Left kidney (tissue), 8 donors: ENCODE data around the gene GOSR2. TPM values are rescaled to one million over a fixed set of nuclear protein-coding genes. Genes with fewer than 3 reads are reported as not detected.

ENCODE experiments used
- DNase-seq: peaks from one replicate; pipeline ENCODE4 v3.0.0-alpha.2; 2013
- long read RNA-seq, 8 donors: transcript quantifications; one replicate each; lab custom pipeline, GENCODE V29; 2026
- polyA plus RNA-seq: library from polyadenylated mRNA; unstranded; fragments of 120-200 nt; gene quantifications from one replicate; pipeline ENCODE4 v1.2.1, GENCODE V29; 2013; ENCODE audit not compliant: insufficient read length

The GOSR2 gene
- 66.0 TPM for polyA plus RNA-seq
- long read RNA-seq, donor 1, transcript GOSR2-232 (6 exons, 3,964 nt): major isoform, 17 of 27 reads
- long read RNA-seq, donor 1, partial matches to known transcripts: 0 of 27 reads
- long read RNA-seq, donor 1, other reads (novel, unspliced or antisense): 0 of 27 reads
- long read RNA-seq, donor 2, transcript GOSR2-209 (4 exons, 1,444 nt): minor isoform, 7 of 23 reads
- long read RNA-seq, donor 2, transcript GOSR2-232 (6 exons, 3,964 nt): major isoform, 11 of 23 reads
- long read RNA-seq, donor 2, partial matches to known transcripts: 0 of 23 reads
- long read RNA-seq, donor 2, other reads (novel, unspliced or antisense): 0 of 23 reads
- long read RNA-seq, donor 3, transcript GOSR2-232 (6 exons, 3,964 nt): major isoform, 8 of 11 reads
- long read RNA-seq, donor 3, partial matches to known transcripts: 0 of 11 reads
- long read RNA-seq, donor 3, other reads (novel, unspliced or antisense): 0 of 11 reads
- long read RNA-seq, donor 4, partial matches to known transcripts: 0 of 5 reads
- long read RNA-seq, donor 4, other reads (novel, unspliced or antisense): 0 of 5 reads
- long read RNA-seq, donor 5, transcript GOSR2-232 (6 exons, 3,964 nt): major isoform, 21 of 33 reads
- long read RNA-seq, donor 5, partial matches to known transcripts: 0 of 33 reads
- long read RNA-seq, donor 5, other reads (novel, unspliced or antisense): 0 of 33 reads
- long read RNA-seq, donor 6, transcript GOSR2-232 (6 exons, 3,964 nt): major isoform, 11 of 27 reads
- long read RNA-seq, donor 6, partial matches to known transcripts: 0 of 27 reads
- long read RNA-seq, donor 6, other reads (novel, unspliced or antisense): 0 of 27 reads
- long read RNA-seq, donor 7, transcript GOSR2-232 (6 exons, 3,964 nt): major isoform, 15 of 35 reads
- long read RNA-seq, donor 7, partial matches to known transcripts: 7 of 35 reads
- long read RNA-seq, donor 7, other reads (novel, unspliced or antisense): 0 of 35 reads
- long read RNA-seq, donor 8, partial matches to known transcripts: 0 of 9 reads
- long read RNA-seq, donor 8, other reads (novel, unspliced or antisense): 0 of 9 reads

DNA sequence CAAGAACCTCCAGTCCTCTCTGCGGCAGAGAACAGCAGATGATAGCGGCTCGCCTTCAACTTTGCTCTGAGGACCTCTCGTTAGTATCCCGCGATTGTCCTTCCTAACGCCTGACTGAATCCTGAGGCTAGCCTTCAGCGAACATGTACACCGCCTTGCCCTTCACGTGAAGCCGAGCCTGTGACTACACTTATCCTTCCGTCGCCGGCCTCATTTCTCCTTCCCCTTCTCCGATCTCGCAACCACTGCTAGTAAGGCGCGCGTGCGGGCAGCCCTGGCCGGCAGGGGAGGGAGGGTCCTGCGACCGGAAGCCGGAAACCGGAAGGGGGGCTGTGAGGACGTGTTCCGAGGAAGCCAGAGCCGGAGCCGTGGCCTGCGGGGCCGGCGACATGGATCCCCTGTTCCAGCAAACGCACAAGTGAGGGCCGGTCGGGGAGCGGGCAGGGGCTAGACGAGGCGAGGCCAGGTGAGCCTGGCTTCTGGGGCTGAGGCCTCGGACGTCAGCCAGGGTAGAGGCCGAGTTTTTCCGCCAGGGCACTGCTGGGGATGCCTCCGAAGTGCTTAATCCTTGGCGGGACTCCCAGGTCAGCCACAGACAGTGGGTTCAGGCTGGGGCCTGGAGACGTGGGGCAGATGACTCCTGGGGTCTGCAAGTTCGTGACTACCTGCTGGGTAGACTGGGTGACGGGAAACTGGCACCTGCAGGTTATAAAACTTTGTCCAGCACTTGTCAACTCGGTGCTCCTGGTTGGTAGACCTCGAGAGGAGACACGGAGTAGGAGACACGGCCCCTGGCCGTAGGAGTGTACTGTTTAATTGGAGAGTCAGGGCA, at the start of gene GOSR2:
GOSR2 (plus strand) TSS at position 357 of the 832 bp plus-strand sequence; CDS start at position 390, 33 bp downstream.
- peak; percentile 91 for DNase-seq

DNA sequence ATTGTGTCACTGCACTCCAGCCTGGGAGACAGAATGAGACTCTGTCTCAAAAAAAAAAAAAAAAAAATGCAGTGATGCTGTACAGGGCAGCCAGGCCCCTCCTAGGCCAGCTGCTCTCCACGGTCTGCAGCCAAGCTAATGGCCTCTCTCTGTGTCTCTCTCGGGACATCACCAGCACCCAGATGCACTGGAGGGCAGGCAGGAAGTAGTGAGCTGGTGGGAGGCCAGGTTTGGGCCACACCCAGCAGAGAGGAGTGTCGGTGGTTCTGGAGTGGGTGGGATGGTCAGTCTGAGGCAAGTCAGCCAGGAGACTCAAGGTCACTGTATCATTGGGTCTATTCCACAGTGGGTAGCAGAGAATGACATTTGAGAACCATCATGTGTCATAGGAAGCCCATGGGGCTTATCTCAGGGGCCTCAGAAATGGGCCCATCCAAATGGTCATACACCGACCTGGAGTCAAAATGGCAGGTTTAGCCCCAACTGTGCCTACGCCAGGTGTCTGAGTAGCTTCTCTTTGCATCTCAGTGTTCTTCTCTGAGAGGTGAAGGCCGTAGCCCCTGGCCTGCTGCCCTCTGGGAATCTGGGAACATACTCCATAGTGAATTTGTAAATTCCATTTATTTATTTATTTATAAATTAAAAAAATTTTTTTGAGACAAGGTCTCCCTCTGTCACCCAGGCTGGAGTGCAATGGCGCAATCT, 48.9 kb upstream of the GOSR2 start:
- no peak for DNase-seq

DNA sequence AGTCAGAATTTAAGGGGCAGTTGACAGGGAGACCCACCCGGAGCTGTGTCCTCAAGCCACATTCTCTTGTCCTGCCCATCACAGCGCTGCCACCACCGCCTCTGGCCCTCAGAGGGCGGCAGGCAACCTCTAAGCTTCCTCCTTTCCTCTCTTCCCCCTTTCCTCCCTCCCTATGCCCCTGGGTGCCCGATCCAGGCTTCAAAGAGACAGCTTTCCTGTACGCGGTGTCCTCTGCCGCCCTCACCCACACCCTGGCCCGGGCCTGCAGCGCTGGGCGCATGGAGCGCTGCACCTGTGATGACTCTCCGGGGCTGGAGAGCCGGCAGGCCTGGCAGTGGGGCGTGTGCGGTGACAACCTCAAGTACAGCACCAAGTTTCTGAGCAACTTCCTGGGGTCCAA, 48.1 kb upstream of the GOSR2 start:
- DNase-seq: no peak

GRCh38 chr17:46875849-46876352, 47.1 kb upstream of the GOSR2 start:
- DNase-seq: no peak

DNA sequence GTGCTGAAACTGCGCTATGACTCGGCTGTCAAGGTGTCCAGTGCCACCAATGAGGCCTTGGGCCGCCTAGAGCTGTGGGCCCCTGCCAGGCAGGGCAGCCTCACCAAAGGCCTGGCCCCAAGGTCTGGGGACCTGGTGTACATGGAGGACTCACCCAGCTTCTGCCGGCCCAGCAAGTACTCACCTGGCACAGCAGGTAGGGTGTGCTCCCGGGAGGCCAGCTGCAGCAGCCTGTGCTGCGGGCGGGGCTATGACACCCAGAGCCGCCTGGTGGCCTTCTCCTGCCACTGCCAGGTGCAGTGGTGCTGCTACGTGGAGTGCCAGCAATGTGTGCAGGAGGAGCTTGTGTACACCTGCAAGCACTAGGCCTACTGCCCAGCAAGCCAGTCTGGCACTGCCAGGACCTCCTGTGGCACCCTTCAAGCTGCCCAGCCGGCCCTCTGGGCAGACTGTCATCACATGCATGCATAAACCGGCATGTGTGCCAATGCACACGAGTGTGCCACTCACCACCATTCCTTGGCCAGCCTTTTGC, 46.5 kb upstream of the GOSR2 start:
- no peak for DNase-seq

DNA sequence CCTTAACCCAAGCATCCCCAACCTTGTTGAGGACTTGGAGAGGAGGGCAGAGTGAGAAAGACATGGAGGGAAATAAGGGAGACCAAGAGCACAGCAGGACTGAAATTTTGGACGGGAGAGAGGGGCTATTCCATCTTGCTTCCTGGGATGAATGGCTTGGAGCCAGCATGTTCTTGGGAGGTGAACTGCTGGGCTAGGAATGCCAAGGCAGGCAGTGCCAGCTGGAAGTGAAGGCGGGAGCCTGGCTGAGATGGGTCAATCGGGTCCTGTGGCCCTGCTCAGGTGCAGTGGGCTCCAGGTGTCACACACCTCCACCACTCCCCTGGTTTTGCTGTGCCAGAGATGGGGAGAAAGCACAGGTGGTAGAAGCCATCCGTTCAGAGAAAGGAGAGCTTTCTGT, 46.0 kb upstream of the GOSR2 start:
- no peak for DNase-seq

DNA sequence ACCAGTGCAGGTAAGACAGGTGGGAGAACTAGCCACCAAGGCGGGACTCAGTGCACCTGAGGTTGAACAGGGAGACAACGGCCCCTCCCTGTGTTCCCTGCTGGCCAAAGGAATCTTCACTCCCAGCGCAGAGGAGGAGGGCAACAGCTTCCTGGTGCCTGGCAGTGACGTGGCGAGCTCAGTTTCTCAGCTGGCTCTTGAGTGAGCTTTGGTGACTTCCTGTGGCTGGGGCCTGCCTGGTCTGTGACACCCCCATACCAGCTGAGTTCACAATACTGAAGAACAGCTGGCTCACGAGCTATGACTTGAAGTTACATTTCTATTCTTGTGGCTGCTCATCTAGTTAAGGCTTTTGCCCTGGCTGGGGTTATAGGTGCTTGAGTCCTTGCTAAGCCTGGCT, 45.5 kb upstream of the GOSR2 start:
- DNase-seq: no peak

- DNase-seq: no peak
Measured at GRCh38 chr17:46878055-46878454, 44.9 kb upstream of the GOSR2 start.

DNA sequence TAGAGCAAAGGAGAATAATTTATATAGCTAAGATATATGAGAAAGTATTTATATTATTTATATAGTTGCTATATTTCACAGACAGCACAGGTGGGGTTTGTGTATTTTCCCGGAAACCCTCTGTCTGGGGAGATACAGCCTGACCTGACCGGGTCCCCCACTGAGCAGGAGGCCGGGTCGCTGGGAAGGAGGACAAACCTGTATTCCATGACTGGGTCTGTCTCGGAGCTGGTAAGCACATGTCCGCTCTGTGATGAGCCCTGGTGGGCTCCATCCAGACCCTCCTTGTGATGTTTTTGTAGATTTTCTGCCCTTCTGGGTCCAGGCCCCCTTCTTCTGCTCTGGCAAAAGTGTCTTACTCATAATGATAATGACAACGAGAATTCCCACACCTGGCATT, 43.9 kb upstream of the GOSR2 start:
- DNase-seq: no peak

- DNase-seq: no peak
Measured at GRCh38 chr17:46881015-46881414, 41.9 kb upstream of the GOSR2 start.

DNA sequence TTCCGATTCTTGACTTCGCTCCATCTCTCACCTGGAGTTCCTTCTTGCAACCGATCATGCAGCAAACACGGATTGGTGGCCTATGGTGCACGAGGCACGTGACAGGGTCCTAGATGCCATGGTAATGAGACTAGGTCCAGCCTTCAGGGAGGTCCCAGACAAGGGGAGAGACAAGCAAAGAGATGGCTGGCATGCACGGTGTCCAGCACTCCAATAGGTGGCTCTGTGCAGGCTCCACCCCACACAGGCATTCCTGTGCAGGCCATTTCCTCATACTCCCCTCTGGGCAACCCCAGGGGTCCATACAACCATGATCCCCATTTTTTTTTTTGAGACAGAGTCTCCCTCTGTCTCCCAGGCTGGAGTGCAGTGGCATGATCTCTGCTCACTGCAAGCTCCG, 40.3 kb upstream of the GOSR2 start:
- no peak for DNase-seq

- DNase-seq: no peak
Measured at GRCh38 chr17:46883871-46884520, 39.0 kb upstream of the GOSR2 start.

- no peak for DNase-seq
Measured at GRCh38 chr17:46884552-46884951, 38.4 kb upstream of the GOSR2 start.

GRCh38 chr17:46885415-46886309, 37.3 kb upstream of the GOSR2 start:
- DNase-seq: no peak

DNA sequence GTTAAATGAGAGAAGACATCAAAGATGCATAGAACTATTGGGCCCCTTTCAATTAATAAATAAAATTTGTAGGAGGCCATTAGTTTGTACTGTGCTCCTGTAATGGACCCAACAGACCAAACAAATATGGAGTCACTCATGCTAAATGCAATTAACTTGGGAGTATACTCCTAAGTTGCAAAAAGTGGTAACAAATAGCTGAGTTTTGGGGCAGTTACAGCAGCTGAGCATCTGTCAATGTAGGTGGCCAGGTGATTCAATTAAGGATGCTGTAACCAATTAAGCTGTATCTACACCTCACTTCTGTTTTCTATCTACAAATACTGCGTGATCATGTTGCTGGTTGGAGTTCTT, 36.7 kb upstream of the GOSR2 start:
- DNase-seq: no peak

DNA sequence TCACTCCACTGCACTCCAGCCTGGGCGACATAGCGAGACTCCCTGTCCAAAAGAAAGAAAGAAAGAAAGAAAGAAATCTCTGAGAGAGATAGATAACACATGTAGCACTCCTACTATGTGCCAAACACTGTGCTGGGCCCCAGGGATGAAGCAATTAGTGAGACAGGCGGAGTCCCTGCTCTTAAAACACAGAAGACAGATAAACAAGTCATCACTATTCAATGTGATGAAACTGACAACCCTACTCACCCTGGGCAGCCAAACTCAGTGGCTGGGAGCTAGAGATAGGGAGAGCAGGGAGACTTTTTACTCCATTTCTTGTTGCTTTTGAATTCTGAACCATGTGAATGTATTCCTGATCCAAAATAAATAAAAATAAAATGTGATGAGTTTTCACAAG, 35.2 kb upstream of the GOSR2 start:
- no peak for DNase-seq

DNA sequence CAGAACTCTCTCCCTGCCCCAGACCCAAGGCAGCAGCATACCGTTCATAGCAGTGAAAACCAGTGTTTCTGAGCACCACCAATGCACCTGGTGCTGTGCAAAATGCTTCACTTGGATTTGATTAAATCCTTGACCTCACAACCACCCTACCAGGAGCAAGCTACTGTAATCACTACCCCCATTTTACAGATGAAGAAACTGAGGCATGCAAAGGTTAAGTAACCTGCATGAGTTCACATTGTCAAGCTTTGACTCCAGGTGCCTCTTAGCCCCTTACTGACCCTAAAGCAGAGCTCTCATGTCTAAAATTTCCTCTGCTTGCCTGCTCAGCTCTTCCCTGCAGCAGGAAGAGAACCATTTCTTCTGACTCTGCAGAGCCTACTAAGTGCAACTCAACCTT, 34.2 kb upstream of the GOSR2 start:
- no peak for DNase-seq

GRCh38 chr17:46889519-46889918, 33.4 kb upstream of the GOSR2 start:
- no peak for DNase-seq

- no peak for DNase-seq
Measured at GRCh38 chr17:46889992-46890564, 32.9 kb upstream of the GOSR2 start.
